GM10266 (cell line): Measurements from ENCODE around the gene PRKG1.

ENCODE experiments used
- DNase-seq: peaks from one replicate; pipeline ENCODE4 v3.0.0; 2012; ENCODE audit errors: extremely low spot score
- CTCF ChIP-seq: IDR thresholded peaks from 2 replicates; pipeline ENCODE4 v1.5.1; 2012; ENCODE audit warnings: mild to moderate bottlenecking, low read depth; ENCODE audit not compliant: control insufficient read depth, insufficient read depth; ENCODE audit errors: missing control alignments

Gene PRKG1

GRCh38 chr10:52064084-52064845 is 990.0 kb downstream of the PRKG1 start:
- DNase-seq: no peak
- no peak for TF ChIP-seq CTCF

- no peak for TF ChIP-seq CTCF
- no peak for DNase-seq
Measured at GRCh38 chr10:52066383-52066782, 992.1 kb downstream of the PRKG1 start.

- no peak for DNase-seq
- TF ChIP-seq CTCF: no peak
Measured at GRCh38 chr10:52068485-52068884, 994.2 kb downstream of the PRKG1 start.

- no peak for DNase-seq
- no peak for TF ChIP-seq CTCF
Measured at GRCh38 chr10:52071814-52072213, 997.5 kb downstream of the PRKG1 start.

- no peak for TF ChIP-seq CTCF
Measured at GRCh38 chr10:52074505-52075026, 1000.3 kb downstream of the PRKG1 start.

GRCh38 chr10:52077814-52078213 is 1003.5 kb downstream of the PRKG1 start:
- TF ChIP-seq CTCF: no peak
- no peak for DNase-seq

More at GRCh38 chr10:52074505-52075026, 1000.3 kb downstream of the PRKG1 start:
- no peak for DNase-seq

GRCh38 chr10:52078397-52078937 is 1004.2 kb downstream of the PRKG1 start:
- TF ChIP-seq CTCF: no peak
- no peak for DNase-seq
